ENCODE results near the gene ATP6V0A1.

DNA sequence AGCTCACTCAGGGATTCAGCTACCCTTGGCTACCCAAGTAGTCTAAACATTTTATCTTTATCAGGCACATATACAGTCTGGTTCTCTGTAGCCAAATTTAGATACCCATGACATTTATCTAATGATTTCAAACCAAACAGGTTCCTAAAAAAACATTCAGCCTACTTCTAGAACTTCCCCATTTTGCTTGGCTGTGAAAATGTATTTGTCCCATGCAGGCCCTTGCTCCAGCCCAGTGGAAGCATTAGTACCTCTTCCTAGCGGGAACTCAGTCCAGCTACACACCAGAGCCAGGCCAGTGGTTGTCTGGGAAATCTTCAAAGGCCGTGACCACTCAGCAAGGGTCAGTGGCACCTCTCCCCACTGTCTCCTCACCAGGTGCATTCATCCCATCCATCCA, 51.2 kb downstream of the ATP6V0A1 start:
- TF ChIP-seq, protein P1, sequence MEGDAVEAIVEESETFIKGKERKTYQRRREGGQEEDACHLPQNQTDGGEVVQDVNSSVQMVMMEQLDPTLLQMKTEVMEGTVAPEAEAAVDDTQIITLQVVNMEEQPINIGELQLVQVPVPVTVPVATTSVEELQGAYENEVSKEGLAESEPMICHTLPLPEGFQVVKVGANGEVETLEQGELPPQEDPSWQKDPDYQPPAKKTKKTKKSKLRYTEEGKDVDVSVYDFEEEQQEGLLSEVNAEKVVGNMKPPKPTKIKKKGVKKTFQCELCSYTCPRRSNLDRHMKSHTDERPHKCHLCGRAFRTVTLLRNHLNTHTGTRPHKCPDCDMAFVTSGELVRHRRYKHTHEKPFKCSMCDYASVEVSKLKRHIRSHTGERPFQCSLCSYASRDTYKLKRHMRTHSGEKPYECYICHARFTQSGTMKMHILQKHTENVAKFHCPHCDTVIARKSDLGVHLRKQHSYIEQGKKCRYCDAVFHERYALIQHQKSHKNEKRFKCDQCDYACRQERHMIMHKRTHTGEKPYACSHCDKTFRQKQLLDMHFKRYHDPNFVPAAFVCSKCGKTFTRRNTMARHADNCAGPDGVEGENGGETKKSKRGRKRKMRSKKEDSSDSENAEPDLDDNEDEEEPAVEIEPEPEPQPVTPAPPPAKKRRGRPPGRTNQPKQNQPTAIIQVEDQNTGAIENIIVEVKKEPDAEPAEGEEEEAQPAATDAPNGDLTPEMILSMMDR (IDR thresholded peaks at IDR 0.05), result no peak
- TF ChIP-seq POLR2AphosphoS5 (IDR thresholded peaks at IDR 0.05) (no peak), POLR2A (IDR thresholded peaks at IDR 0.05) (no peak)
